ENCODE measurements around the gene PRR14. TPM values are rescaled to one million over a fixed set of nuclear protein-coding genes. Genes with fewer than 3 reads are reported as not detected.

The PRR14 gene
- total RNA-seq, 2 experiments from 2014 or later = 87.6 to 91.4 TPM

- Mint-ChIP-seq H3K4me3 (peak overlapping the region; percentile 88), H3K36me3 (ENCODE audit: low read depth) (peaks cover 46% of the 10 kb centered on the region), H3K27ac (peak overlapping the region; percentile 86), H3K4me1 (ENCODE audit: low read depth) (peaks cover 49% of the 10 kb centered on the region), H3K27me3 (ENCODE audit: low read depth) (no peaks in the 10 kb centered on the region), H3K9me3 (ENCODE audit: insufficient read depth) (no peaks in the 10 kb centered on the region)
- CTCF ChIA-PET = interaction anchor here (0.7 to 2.7 kb wide), 3 partner anchors 22 to 46 kb away, joined by 4 to 14 read pairs (median 5); no protein-coding TSS in a partner anchor
- no peak for DNase-seq
- POLR2A ChIA-PET = interaction anchor here (0.6 kb wide), 1 partner anchor 117 kb away, joined by 3 read pairs; the partner anchor contains the start of gene ZNF747
- no peak for ATAC-seq
These were observed 1.2 kb downstream of the PRR14 start for GRCh38 chr16:30652005-30652296.

DNA sequence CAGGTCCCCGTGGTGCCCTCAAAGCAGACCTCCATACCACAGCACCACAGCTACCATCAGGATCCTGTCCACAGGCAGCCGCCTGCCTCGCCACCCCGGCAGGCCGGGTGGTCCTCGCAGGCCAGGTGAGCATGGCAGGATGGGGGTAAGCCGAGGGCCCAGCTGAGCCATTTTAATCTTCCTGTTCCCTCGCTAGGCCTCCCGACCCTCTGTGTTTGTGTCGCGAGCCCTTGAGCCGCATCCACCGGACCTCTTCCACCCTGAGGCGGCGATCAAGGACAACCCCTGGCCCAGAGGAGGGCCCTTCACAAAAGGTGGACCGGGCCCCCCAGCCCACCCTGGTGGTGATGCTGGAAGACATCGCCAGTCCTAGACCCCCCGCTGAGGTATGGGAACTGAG is 2.0 kb downstream of the PRR14 start:
- ChIA-PET CTCF (interaction anchor here (1.1 to 1.5 kb wide), 2 partner anchors 41 to 243 kb away, joined by 3 to 5 read pairs; no protein-coding TSS in a partner anchor), POLR2A (no interaction called here)
- peak overlapping the region; percentile 88 for H3K4me3 Mint-ChIP-seq
- no peak for ATAC-seq
- no peak for DNase-seq
- no peaks in the 10 kb centered on the region for H3K27me3 Mint-ChIP-seq (ENCODE audit: low read depth)
- peak overlapping the region; percentile 86 for H3K27ac Mint-ChIP-seq
- peaks cover 54% of the 10 kb centered on the region for H3K4me1 Mint-ChIP-seq (ENCODE audit: low read depth)
- H3K36me3 Mint-ChIP-seq (ENCODE audit: low read depth) = peaks cover 52% of the 10 kb centered on the region
- H3K9me3 Mint-ChIP-seq (ENCODE audit: insufficient read depth) = no peaks in the 10 kb centered on the region

GRCh38 chr16:30654856-30655255 is 4.1 kb downstream of the PRR14 start:
- H3K36me3 Mint-ChIP-seq (ENCODE audit: low read depth) = peaks cover 56% of the 10 kb centered on the region
- CTCF ChIA-PET = interaction anchor here (2.9 to 3.2 kb wide), 2 partner anchors 39 to 42 kb away, joined by 13 to 14 read pairs; no protein-coding TSS in a partner anchor
- H3K4me1 Mint-ChIP-seq (ENCODE audit: low read depth) = peaks cover 43% of the 10 kb centered on the region
- no peaks in the 10 kb centered on the region for H3K27me3 Mint-ChIP-seq (ENCODE audit: low read depth)
- no peaks in the 10 kb centered on the region for H3K9me3 Mint-ChIP-seq (ENCODE audit: insufficient read depth)
- POLR2A ChIA-PET = no interaction called here
- DNase-seq (no peak), ATAC-seq (no peak)
- H3K27ac Mint-ChIP-seq = no peak overlapping the region
- H3K4me3 Mint-ChIP-seq = no peak overlapping the region

DNA sequence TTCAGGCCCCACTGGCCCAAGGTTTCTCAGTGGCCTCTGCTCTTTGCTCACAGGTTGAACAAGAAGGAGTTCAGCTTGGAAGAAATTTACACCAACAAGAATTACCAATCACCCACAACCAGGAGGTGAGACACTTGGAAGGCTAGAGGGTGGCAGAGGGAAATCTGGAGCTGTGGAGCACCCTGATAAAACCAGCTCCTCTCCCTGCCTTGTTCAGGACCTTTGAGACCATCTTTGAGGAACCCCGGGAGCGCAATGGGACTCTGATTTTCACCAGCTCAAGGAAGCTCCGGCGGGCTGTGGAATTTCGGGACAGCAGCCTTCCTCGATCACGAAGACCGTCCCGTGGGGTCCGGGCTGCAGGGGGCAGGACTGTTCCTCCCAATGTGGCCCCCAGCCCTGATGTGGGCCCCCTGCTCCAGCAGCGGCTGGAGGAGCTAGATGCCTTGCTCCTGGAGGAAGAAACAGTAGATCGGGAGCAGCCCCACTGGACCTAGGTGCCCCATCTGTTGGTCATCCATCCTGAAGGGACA is 5.1 kb downstream of the PRR14 start:
- H3K4me1 Mint-ChIP-seq (ENCODE audit: low read depth) = peaks cover 42% of the 10 kb centered on the region
- ATAC-seq = no peak
- no peak for DNase-seq
- ChIA-PET CTCF (interaction anchor here (2.9 to 3.2 kb wide), 2 partner anchors 38 to 41 kb away, joined by 13 to 14 read pairs; no protein-coding TSS in a partner anchor), POLR2A (interaction anchor here (0.9 kb wide), 1 partner anchor 120 kb away, joined by 5 read pairs; no protein-coding TSS in a partner anchor)
- no peaks in the 10 kb centered on the region for H3K9me3 Mint-ChIP-seq (ENCODE audit: insufficient read depth)
- no peaks in the 10 kb centered on the region for H3K27me3 Mint-ChIP-seq (ENCODE audit: low read depth)
- peaks cover 63% of the 10 kb centered on the region for H3K36me3 Mint-ChIP-seq (ENCODE audit: low read depth)
- H3K27ac Mint-ChIP-seq = peak overlapping the region; percentile 5
- H3K4me3 Mint-ChIP-seq = no peak overlapping the region

- no peak for DNase-seq
- peaks cover 46% of the 10 kb centered on the region for H3K4me1 Mint-ChIP-seq (ENCODE audit: low read depth)
- H3K36me3 Mint-ChIP-seq (ENCODE audit: low read depth) = peaks cover 64% of the 10 kb centered on the region
- ChIA-PET POLR2A (interaction anchor here (0.9 kb wide), 1 partner anchor 121 kb away, joined by 5 read pairs; no protein-coding TSS in a partner anchor), CTCF (interaction anchor here (1.0 to 3.2 kb wide), 3 partner anchors 38 to 46 kb away, joined by 3 to 14 read pairs (median 13); partner anchors contain the start of gene ZNF689)
- ATAC-seq = no peak
- H3K4me3 Mint-ChIP-seq = no peak overlapping the region
- H3K27me3 Mint-ChIP-seq (ENCODE audit: low read depth) = no peaks in the 10 kb centered on the region
- peak overlapping the region; percentile 64 for H3K27ac Mint-ChIP-seq
- no peaks in the 10 kb centered on the region for H3K9me3 Mint-ChIP-seq (ENCODE audit: insufficient read depth)
These were observed 5.6 kb downstream of the PRR14 start for GRCh38 chr16:30656388-30656787.

- no peak for ATAC-seq
- H3K27me3 Mint-ChIP-seq (ENCODE audit: low read depth) = no peaks in the 10 kb centered on the region
- peaks cover 49% of the 10 kb centered on the region for H3K4me1 Mint-ChIP-seq (ENCODE audit: low read depth)
- peaks cover 66% of the 10 kb centered on the region for H3K36me3 Mint-ChIP-seq (ENCODE audit: low read depth)
- no peaks in the 10 kb centered on the region for H3K9me3 Mint-ChIP-seq (ENCODE audit: insufficient read depth)
- DNase-seq = no peak
- peak overlapping the region; percentile 91 for H3K27ac Mint-ChIP-seq
- ChIA-PET CTCF (interaction anchor here (0.6 to 3.2 kb wide), 5 partner anchors 37 to 101 kb away, joined by 3 to 14 read pairs (median 4); partner anchors contain the start of gene ZNF689), POLR2A (interaction anchor here (0.8 kb wide), 1 partner anchor 18 kb away, joined by 3 read pairs; no protein-coding TSS in a partner anchor)
- peak overlapping the region; percentile 73 for H3K4me3 Mint-ChIP-seq
These were observed 6.5 kb downstream of the PRR14 start for GRCh38 chr16:30656974-30657865.

GRCh38 chr16:30657866-30658730 is 7.3 kb downstream of the PRR14 start, which contains the start of gene FBRS:
Gene FBRS, plus strand, starts transcription at chr16:30658431. Its CDS starts 1,088 bp downstream, at chr16:30659519.
- Mint-ChIP-seq H3K4me3 (peak within 1 kb of the TSS; percentile 87), H3K9me3 (ENCODE audit: insufficient read depth) (no peaks in the 10 kb centered on the region), H3K36me3 (ENCODE audit: low read depth) (peaks cover 66% of the 10 kb centered on the region), H3K4me1 (ENCODE audit: low read depth) (peaks cover 49% of the 10 kb centered on the region), H3K27me3 (ENCODE audit: low read depth) (no peaks in the 10 kb centered on the region), H3K27ac (peak within 1 kb of the TSS; percentile 100)
- ChIA-PET CTCF (interaction anchor here (0.7 to 4.8 kb wide), 20 partner anchors 9 to 473 kb away, joined by 3 to 129 read pairs (median 3); partner anchors contain the start of genes DCTPP1, PHKG2, PRR14 and SEPTIN1), POLR2A (interaction anchor here (0.5 to 4.7 kb wide), 21 partner anchors 8 to 662 kb away, joined by 3 to 72 read pairs (median 3); partner anchors contain the start of genes CORO1A, HIRIP3, INO80E and PHKG2)
- peak; percentile 100 for DNase-seq
- ATAC-seq = peak; percentile 77

- POLR2A ChIA-PET = interaction anchor here (0.5 to 4.7 kb wide), 21 partner anchors 9 to 476 kb away, joined by 3 to 72 read pairs (median 4); partner anchors contain the start of genes CORO1A, PHKG2, PRR14 and SEPTIN1
- Mint-ChIP-seq H3K27me3 (ENCODE audit: low read depth) (no peaks in the 10 kb centered on the region), H3K4me1 (ENCODE audit: low read depth) (peaks cover 56% of the 10 kb centered on the region), H3K36me3 (ENCODE audit: low read depth) (peaks cover 72% of the 10 kb centered on the region), H3K9me3 (ENCODE audit: insufficient read depth) (no peaks in the 10 kb centered on the region), H3K4me3 (peak overlapping the region; percentile 87), H3K27ac (peak overlapping the region; percentile 100)
- DNase-seq = no peak
- ATAC-seq = peak; percentile 28
- CTCF ChIA-PET = interaction anchor here (0.7 to 4.8 kb wide), 22 partner anchors 9 to 473 kb away, joined by 3 to 129 read pairs (median 3); partner anchors contain the start of genes DCTPP1, PHKG2, PRR14 and SEPTIN1
These were observed 8.2 kb downstream of the PRR14 start for GRCh38 chr16:30658731-30659506.

DNA sequence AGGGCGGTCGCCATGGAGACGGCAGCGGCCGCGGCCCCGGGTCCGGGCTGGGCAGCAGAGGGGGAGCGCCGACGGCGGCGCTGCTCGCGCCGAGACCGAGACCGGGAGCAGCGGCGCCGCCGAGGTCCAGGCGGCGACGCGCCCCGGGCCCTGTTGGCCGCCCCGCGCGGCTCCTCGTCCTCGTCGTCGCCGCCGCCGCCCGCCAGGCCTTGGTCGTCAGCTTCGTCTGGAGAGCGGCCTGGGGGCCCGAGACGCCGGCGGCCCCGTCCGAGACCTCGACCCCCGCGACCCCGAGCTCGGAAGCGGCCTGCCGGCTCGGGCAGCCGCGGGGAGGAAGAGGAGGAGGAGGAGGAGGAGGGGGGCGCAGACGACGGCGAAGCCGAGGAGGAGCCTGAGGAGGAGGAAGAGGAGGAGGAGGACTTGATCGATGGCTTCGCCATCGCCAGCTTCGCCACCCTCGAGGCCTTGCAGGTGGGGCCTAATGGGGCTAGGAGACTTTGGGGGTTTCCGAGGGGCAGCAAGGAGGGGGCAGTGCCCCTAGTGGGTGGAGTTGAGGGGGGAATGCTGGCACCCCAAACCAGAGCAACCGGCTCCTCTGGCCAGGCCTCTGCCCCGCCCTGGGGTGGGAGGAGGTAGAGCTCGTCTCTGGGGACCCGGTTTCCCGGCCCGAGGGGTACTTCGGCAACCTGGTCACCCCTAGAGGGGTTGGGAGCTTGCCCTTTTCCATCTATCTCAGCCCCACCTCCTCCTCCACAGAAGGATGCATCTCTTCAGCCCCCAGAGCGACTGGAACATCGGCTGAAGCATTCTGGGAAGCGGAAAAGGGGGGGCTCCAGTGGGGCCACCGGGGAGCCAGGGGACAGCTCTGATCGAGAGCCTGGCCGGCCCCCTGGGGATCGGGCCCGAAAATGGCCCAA is 9.0 kb downstream of the PRR14 start:
- CTCF ChIA-PET = interaction anchor here (0.9 to 4.8 kb wide), 14 partner anchors 10 to 230 kb away, joined by 3 to 129 read pairs (median 5); partner anchors contain the start of genes DCTPP1, PRR14, ZNF689 and ZNF764
- Mint-ChIP-seq H3K27ac (peak overlapping the region; percentile 86), H3K4me1 (ENCODE audit: low read depth) (peaks cover 57% of the 10 kb centered on the region), H3K4me3 (peak overlapping the region; percentile 88), H3K36me3 (ENCODE audit: low read depth) (peaks cover 66% of the 10 kb centered on the region), H3K27me3 (ENCODE audit: low read depth) (no peaks in the 10 kb centered on the region), H3K9me3 (ENCODE audit: insufficient read depth) (no peaks in the 10 kb centered on the region)
- POLR2A ChIA-PET = interaction anchor here (0.5 to 4.7 kb wide), 16 partner anchors 10 to 413 kb away, joined by 3 to 72 read pairs (median 4); partner anchors contain the start of genes PRR14, SRCAP, ZNF668 and ZNF689
- DNase-seq (peak; percentile 57), ATAC-seq (no peak)
